ENCODE data around the gene GPR62.

GPR62 gene

GRCh38 chr3:51995346-51996163 lies 40.4 kb downstream of the GPR62 start, which contains the start of gene RPL29:
RPL29 (minus strand) TSS chr3:51995895; CDS start chr3:51995461, 434 bp downstream.
- peak; percentile 95 for DNase-seq

DNA sequence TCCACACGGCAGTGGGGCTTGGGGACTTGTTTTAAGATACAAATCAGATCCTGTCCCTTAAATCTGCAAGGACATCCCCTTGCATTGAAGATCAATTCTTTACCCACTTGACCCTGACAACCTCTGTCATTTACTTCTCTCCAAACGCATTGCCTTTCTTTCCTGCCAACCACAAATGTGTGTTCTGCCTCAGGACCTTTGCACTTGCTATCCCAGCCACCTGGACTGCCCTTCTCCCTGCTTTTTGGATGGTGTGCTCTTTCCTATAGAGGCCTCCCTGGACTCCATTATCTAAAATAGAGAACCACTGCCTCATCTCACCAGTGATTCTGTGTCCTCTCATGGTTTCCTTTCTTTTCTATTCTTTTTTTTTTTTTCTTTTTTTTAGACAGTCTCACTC lies 42.0 kb downstream of the GPR62 start:
- DNase-seq: no peak

GRCh38 chr3:51997935-51998596 lies 42.9 kb downstream of the GPR62 start:
- DNase-seq: no peak

DNA sequence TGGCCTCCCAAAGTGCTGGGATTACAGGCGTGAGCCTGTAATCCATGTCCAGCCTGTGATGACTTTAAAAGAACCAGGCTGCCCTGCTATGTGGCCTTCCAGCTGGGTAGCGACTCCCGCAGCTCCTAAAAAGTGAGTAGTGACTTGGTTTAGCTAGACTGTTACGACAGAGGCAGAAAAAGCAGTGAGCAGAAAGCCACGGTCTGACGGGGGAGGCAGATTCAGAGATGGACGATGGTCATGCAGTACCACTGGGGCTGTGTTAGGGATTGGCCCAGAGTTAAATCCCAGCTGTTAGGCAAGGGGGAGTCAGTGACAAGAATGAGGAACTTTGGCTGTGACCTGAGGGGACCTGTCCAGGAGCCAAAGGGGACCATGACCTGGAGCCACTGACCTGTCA lies 43.6 kb downstream of the GPR62 start:
- DNase-seq: no peak

GRCh38 chr3:51999846-52000245 lies 44.7 kb downstream of the GPR62 start:
- no peak for DNase-seq

- DNase-seq: peak; percentile 46
Measured at GRCh38 chr3:52001443-52001974, 46.3 kb downstream of the GPR62 start.

DNA sequence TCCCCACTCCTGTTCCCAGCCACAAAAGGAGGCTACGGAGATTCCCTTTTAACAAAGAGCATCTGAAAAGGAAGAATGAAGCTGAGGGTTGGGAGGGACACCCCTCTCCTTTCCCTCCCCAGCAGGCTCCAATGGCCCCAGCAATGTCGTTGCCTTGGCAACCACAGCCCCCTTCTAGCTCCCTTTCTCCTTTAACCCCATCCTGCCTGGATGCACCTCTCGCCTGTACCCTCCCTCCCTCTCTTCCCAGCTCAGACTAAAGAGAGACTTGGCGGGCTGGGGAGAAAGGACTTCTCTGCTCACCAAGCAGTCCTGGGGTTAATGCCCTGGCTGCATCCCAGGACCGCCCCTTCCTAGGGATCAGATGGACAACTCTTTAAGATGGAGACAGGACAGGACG lies 47.6 kb downstream of the GPR62 start:
- no peak for DNase-seq

DNA sequence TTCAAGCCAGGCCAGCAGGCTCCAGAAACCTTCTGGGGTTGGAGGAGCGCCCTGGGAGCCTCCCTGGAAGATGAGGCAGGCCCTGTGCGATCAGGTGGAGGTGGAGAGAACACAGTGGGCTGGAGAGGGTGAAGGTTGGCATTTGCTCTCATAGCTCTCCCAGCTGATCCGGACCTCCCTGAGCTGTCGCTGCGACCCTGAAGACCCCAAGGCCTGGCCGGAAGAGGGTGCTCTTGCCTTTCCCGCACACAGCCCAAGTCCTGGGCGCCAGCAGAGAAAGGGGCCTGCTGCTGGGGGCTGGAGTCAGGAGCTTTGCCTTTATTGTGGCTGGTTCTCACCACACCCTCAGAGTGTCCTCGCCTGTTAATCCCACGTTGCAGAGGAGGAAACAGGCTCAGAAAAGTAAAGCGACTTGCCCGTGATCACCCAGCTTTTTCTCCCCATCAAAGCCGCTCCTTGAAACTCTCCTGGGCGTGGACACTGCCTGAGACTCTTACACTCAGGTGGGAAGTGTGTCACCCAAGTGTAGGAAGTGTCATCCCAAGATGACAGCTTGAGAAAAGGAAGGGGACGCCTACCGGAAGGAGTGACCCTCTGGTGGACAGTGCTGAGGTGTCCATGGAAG lies 49.1 kb downstream of the GPR62 start:
- peak; percentile 31 for DNase-seq

DNA sequence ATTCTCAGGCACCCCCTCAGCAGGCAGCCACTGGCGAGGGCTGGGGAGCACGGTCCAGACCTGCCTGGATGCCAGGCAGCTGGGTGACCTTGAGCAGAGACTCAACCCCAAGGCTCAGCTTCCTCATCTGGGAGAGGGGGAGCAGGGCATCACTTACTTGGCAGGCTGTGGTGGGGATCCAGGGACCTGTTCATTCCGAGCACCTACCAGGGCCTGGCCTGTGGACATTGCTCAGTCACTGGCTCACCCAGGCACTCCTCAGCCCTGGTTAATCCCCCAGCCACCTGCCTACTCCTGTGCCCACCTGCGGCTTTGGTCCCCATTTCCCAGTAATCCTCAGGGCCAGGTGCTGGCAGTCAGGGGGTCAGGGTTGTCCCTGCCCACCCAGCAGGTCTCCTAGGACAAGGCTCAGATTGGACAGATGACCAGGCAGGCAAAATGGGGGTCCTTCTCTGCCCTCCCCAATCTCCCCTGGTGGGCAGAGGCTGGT lies 49.8 kb downstream of the GPR62 start:
- DNase-seq: no peak

DNA sequence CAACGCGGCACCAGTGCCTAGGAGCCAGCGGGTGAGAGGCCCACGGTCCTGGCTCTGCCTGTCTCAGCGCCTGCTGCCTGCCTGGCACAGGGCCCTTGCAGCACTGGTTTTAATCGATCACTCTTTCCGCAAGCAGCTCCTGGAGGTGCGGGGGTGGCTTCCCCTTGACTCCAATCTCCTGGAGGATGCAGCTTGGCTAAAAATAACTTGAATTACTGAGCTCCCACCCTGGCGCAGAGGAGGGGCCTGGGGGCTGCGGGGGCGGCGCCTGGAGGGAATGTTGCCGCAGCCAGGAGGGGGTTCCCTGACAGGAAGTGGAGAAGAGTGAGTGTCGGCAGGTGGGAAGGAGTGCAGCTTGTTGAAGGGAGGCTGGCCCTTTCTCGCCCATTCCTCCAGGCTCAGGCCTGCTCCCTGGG lies 50.4 kb downstream of the GPR62 start:
- peak; percentile 23 for DNase-seq

DNA sequence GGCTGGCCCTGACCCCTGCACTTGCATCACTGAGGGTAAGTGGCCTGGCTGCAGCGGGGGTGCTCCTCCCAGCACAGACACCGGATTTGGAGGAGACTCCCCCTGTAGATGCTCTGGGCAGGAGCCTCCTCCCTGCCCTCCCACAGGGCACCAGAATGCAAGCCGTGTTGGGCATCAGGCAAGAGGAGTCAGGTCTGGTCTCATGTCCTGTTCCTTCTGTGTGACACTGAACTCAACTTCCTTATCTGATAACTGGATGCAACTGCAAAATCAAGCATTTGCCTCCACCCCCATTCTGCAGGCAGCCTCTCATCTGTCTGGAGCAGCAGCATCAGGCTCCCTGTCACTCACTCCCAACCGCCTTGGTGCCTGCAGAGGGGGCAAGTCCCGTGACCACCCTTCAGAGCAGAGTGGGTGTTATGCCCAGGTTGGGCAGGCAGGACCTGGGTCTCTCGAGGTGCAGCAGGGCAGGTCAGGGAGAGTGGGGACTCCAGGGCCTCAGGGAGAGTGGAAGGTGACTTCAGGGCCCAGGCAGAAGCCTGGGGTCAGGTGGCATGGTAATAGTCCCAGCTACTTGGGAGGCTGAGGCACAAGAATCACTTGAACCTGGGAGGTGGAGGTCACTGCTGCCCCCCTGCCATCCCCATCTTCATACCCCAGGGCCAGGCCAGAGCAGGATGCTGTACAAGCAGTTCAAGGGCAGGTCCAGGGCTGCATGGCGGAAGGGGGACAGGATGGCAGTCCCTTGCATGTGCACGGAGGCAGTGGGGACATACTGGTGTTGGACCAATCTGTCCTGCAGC lies 51.0 kb downstream of the GPR62 start:
- DNase-seq: no peak

DNA sequence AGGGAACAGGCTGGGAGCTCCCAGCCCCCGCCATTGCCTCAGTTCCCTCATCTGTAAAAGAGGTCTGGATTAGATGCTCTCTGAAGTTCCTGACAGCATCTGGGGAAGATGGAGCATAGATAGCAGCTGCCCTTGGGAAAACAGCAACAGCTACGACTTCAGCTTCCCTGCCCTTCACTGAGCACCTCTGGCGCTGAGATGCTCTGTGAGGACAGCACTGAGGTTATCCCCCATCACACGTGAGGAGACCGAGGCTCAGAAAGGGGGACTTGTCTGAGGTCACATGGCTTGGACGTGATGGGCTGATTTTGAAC lies 51.6 kb downstream of the GPR62 start:
- DNase-seq: no peak
